Measurements from ENCODE around the gene GAB1. TPM values are rescaled to one million over a fixed set of nuclear protein-coding genes. Genes with fewer than 3 reads are reported as not detected.

The GAB1 gene
- total and polyA plus RNA-seq, 4 donors = 2.4 to 31.3 (median 6.9) TPM

- H3K9ac ChIP-seq (ENCODE audit: low read depth in 1 of 2, low read length in 2 of 2) = no peak overlapping the region
- no peaks in the 10 kb centered on the region for H3K4me1 ChIP-seq (ENCODE audit: control insufficient read depth in 4 of 4, insufficient read depth in 4 of 4, low read length in 3 of 4)
- H3K4me3 ChIP-seq (ENCODE audit: low read depth in 1 of 3, low read length in 3 of 3) = no peak overlapping the region
- DNase-seq (ENCODE audit: low spot score) = no peak
- H3K36me3 ChIP-seq (ENCODE audit: control insufficient read depth in 4 of 4, insufficient read depth in 3 of 4, low read depth in 1 of 4, low read length in 3 of 4) = peaks cover 0 to 5% (median 5%) of the 10 kb centered on the region in 4 donors
- H3K27ac ChIP-seq (ENCODE audit: low read depth in 1 of 2, low read length in 2 of 2) = no peak overlapping the region
- 81% methylated on average over 3 of the region's 3 CpGs for WGBS
- no peaks in the 10 kb centered on the region for H3K9me3 ChIP-seq (ENCODE audit: control insufficient read depth in 4 of 4, low read length in 3 of 4)
- H3K27me3 ChIP-seq (ENCODE audit: control insufficient read depth in 4 of 4, insufficient read depth in 4 of 4, low read length in 3 of 4) = no peaks in the 10 kb centered on the region
- TF ChIP-seq GABPA (IDR thresholded peaks at IDR 0.05 in 1 of 2, conservative IDR thresholded peaks at IDR 0.05 in 1 of 2) (no peak), YY1 (IDR thresholded peaks at IDR 0.05) (no peak), JUND (IDR thresholded peaks at IDR 0.05) (no peak), FOXA1 (IDR thresholded peaks at IDR 0.05) (no peak), ZBTB33 (IDR thresholded peaks at IDR 0.05) (no peak), MAX (IDR thresholded peaks at IDR 0.05) (no peak), ATF3 (IDR thresholded peaks at IDR 0.05) (no peak), RAD21 (IDR thresholded peaks at IDR 0.05) (no peak), RXRA (IDR thresholded peaks at IDR 0.05) (no peak), NR2F2 (IDR thresholded peaks at IDR 0.05) (no peak), EGR1 (IDR thresholded peaks at IDR 0.05; ENCODE audit: low read depth in 2 of 2) (no peak), REST (IDR thresholded peaks at IDR 0.05) (no peak), CTCF (IDR thresholded peaks at IDR 0.05; ENCODE audit: low read depth, low read length, missing input control) (no peak), SP1 (IDR thresholded peaks at IDR 0.05) (no peak), TAF1 (conservative IDR thresholded peaks at IDR 0.05) (no peak), FOXA2 (IDR thresholded peaks at IDR 0.05) (no peak), HNF4A (conservative IDR thresholded peaks at IDR 0.05) (no peak), HNF4G (IDR thresholded peaks at IDR 0.05) (no peak)
Measured at GRCh38 chr4:143455211-143455610, 118.5 kb downstream of the GAB1 start.

All from liver (tissue), 9 donors.